ENCODE measurements around the gene RBBP4. TPM values are rescaled to one million over a fixed set of nuclear protein-coding genes. Genes with fewer than 3 reads are reported as not detected.
"Not testable (repeated sequence)": the region's sequence is repeated elsewhere in the genome, so short reads cannot be mapped to it uniquely, and the experiment has no call there.

The RBBP4 gene
- polyA plus RNA-seq, 2 donors: 28.3 to 47.0 TPM

DNA sequence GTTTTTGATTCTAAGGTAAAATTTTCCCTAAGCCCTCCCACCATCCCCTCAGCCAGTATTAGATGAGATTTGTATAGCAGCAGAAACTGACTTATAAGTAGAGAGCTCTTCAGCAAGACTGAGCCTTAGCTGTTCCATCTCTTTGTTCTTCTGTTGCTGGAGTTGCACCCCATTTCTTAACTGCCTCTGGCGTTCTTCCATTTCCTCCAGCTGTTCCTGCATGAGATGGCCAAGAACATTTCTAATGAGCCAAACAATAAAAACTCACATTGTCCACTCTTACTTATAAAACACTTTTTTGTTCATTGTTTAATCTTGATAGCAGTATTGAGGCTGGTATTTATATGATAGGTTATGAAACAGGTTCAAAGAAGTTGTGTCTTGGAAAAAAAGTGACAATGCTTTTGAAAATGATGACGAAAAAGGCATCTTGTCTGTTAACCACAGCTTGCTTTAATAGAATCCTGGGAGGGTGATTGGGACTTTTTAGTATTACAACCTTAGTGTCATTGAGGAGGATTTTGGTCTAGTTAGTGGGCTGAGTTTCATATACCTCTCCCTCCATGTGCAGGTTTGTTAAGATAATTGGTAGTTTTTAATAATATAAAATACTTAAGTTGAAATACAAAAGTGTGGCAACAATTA lies 33.3 kb downstream of the RBBP4 start:
- H3K27ac ChIP-seq (ENCODE audit: low read depth in 2 of 2, low read length in 1 of 2): peak overlapping the region; percentile 11 to 44
- H3K27me3 ChIP-seq (ENCODE audit: control insufficient read depth in 1 of 2, insufficient read depth in 2 of 2, low read length in 2 of 2): no peaks in the 10 kb centered on the region
- WGBS, 2 donors: 32 to 46% methylated on average over 2 of the region's 2 CpGs
- H3K4me1 ChIP-seq (ENCODE audit: control insufficient read depth in 2 of 2, insufficient read depth in 2 of 2, low read length in 1 of 2): no peaks in the 10 kb centered on the region
- H3K36me3 ChIP-seq (ENCODE audit: control insufficient read depth in 2 of 2, insufficient read depth in 2 of 2, low read length in 1 of 2): peaks cover 3 to 4% of the 10 kb centered on the region in 2 donors
- H3K4me3 ChIP-seq (ENCODE audit: low read depth in 1 of 2, low read length in 2 of 2): no peak overlapping the region
- H3K9me3 ChIP-seq (ENCODE audit: control insufficient read depth in 2 of 2, insufficient read depth in 1 of 2, low read depth in 1 of 2, low read length in 1 of 2): no peaks in the 10 kb centered on the region

DNA sequence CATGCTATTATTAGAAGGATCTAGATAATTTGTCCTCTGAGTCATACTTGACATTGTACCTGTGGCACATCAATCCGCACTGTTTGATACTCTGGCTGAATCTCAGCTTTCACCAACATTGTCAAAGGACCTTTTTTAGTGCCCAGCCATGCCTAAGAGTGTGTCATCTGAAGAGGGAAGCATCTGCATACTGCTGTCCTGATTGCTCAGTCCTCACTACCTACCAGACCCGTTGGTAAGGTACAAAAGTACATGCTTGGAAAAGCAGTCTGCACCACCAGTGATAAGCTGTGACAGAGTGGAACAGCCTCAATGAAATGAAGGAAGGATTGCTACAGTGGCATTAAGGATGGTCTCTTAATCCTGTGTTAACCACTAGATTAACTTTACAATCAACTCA lies 34.5 kb downstream of the RBBP4 start:
- no peaks in the 10 kb centered on the region for H3K4me1 ChIP-seq (ENCODE audit: control insufficient read depth in 2 of 2, insufficient read depth in 2 of 2, low read length in 1 of 2)
- H3K27ac ChIP-seq (ENCODE audit: low read depth in 2 of 2, low read length in 1 of 2): peak overlapping the region; percentile 16 to 21
- H3K27me3 ChIP-seq (ENCODE audit: control insufficient read depth in 1 of 2, insufficient read depth in 2 of 2, low read length in 2 of 2): no peaks in the 10 kb centered on the region
- H3K9me3 ChIP-seq (ENCODE audit: control insufficient read depth in 2 of 2, insufficient read depth in 1 of 2, low read depth in 1 of 2, low read length in 1 of 2): no peaks in the 10 kb centered on the region
- peaks cover 3 to 4% of the 10 kb centered on the region in 2 donors for H3K36me3 ChIP-seq (ENCODE audit: control insufficient read depth in 2 of 2, insufficient read depth in 2 of 2, low read length in 1 of 2)
- no peak overlapping the region for H3K4me3 ChIP-seq (ENCODE audit: low read depth in 1 of 2, low read length in 2 of 2)
- 52 to 70% methylated on average over 2 of the region's 2 CpGs for WGBS, 2 donors

DNA sequence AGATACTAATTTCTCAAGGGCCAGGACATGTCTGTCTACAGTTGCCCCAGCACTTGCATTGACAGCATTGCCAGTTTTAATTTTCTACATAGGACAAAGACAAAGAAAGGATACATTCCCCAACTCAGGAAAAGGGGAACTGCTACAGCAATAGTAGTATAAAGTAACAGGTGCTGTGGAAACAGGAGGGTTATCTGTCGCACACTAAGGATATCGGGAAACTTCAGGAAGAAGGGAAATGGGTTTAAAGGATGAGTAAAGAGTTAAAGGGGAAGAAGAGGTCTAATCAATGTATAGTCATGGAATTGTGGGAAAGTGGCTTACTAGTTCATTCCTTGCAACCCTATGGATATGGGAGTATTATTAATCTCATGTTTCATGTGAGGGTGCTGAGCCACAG lies 35.4 kb downstream of the RBBP4 start:
- 97 to 99% methylated on average over 2 of the region's 2 CpGs for WGBS, 2 donors
- Histone ChIP-seq H3K4me1 (ENCODE audit: control insufficient read depth in 2 of 2, insufficient read depth in 2 of 2, low read length in 1 of 2) (no peaks in the 10 kb centered on the region), H3K9me3 (ENCODE audit: control insufficient read depth in 2 of 2, insufficient read depth in 1 of 2, low read depth in 1 of 2, low read length in 1 of 2) (no peaks in the 10 kb centered on the region), H3K4me3 (ENCODE audit: low read depth in 1 of 2, low read length in 2 of 2) (no peak overlapping the region), H3K27me3 (ENCODE audit: control insufficient read depth in 1 of 2, insufficient read depth in 2 of 2, low read length in 2 of 2) (no peaks in the 10 kb centered on the region), H3K27ac (ENCODE audit: low read depth in 2 of 2, low read length in 1 of 2) (no peak overlapping the region), H3K36me3 (ENCODE audit: control insufficient read depth in 2 of 2, insufficient read depth in 2 of 2, low read length in 1 of 2) (peaks cover 1 to 3% of the 10 kb centered on the region in 2 donors)

DNA sequence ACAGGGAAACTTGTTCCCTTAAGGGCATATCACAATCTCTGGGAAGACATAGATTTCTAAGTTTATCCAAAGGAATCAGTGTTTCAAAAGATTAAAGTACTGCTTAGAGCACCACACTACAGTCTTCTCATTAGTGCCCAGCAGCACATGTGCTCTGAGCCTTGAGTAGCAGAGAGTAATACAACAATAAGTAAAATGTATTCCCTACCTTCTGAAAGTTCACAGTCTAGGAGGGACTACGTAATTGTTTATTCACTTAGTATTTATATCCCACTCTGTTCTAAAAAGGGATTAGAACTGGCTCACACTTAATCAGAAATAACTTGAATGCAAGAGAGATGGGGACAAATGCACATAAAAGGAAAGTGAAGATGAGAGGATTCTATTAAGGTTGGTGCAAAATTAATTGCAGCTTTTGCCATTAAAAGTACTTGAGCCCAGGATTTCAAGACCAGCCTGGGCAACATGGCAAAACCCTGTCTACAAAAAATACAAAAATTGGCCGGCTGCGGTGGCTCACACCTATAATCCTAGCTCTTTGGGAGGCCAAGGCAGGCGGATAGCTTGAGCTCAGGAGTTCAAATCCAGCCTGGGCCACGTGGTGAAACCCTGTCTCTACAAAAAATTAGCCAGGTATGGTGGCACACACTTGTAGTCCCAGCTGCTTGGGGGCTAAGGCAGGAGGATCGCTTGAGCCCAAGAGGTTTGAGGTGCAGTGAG lies 42.6 kb downstream of the RBBP4 start:
- Histone ChIP-seq H3K4me1 (ENCODE audit: control insufficient read depth in 2 of 2, insufficient read depth in 2 of 2, low read length in 1 of 2) (peaks cover 4 to 7% of the 10 kb centered on the region in 2 donors), H3K9me3 (ENCODE audit: control insufficient read depth in 2 of 2, insufficient read depth in 1 of 2, low read depth in 1 of 2, low read length in 1 of 2) (no peaks in the 10 kb centered on the region), H3K27me3 (ENCODE audit: control insufficient read depth in 1 of 2, insufficient read depth in 2 of 2, low read length in 2 of 2) (no peaks in the 10 kb centered on the region), H3K4me3 (ENCODE audit: low read depth in 1 of 2, low read length in 2 of 2) (no peak overlapping the region), H3K36me3 (ENCODE audit: control insufficient read depth in 2 of 2, insufficient read depth in 2 of 2, low read length in 1 of 2) (peaks cover 0 to 7% of the 10 kb centered on the region in 2 donors), H3K27ac (ENCODE audit: low read depth in 2 of 2, low read length in 1 of 2) (peak overlapping the region in 1 of 2 donors; percentile 44)
- 83% methylated on average over 6 of the region's 6 CpGs for WGBS, 2 donors

DNA sequence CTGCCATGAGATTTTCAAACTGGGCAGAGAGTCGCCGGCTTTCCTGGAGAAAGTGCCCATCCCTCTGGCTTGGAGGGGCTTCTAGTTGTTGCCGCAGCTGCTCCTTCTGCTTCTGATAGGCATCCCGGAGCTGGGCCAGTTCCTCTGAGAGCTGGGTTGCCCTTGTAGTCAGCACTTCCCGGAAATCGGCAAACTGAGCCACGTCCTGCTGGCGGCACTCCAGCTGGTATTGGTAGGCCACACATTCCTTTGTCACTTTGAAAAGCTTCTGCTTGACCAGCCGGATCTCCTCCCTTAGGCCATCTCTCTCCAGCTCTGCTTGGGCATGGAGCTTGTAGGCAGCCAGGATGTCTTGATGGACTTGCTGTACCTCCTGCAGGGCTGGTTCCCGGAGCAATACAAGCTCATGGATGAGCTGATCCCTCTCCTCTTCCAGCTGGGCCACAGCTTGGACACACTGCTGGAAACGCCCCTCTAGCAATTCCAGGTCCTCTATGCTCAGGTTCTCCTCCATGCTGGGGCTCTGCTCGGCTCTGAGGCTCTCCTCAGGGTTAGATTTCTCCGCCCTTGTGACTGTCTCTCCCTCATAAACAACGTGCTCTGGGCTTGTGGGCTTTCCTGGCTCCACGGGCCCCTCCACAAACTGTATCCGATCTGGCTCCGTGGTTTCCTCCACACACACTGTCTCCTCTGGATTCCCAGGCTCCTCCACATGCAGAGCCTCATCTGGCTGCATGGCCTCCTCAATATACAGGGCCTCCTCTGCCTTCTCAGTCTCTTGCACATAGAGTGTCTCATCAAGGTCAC lies 44.3 kb downstream of the RBBP4 start:
- H3K4me1 ChIP-seq (ENCODE audit: control insufficient read depth in 2 of 2, insufficient read depth in 2 of 2, low read length in 1 of 2): peaks cover 4 to 7% of the 10 kb centered on the region in 2 donors
- H3K36me3 ChIP-seq (ENCODE audit: control insufficient read depth in 2 of 2, insufficient read depth in 2 of 2, low read length in 1 of 2): peaks cover 0 to 7% of the 10 kb centered on the region in 2 donors
- peak overlapping the region; percentile 35 to 67 for H3K27ac ChIP-seq (ENCODE audit: low read depth in 2 of 2, low read length in 1 of 2)
- H3K4me3 ChIP-seq (ENCODE audit: low read depth in 1 of 2, low read length in 2 of 2): no peak overlapping the region
- no peaks in the 10 kb centered on the region for H3K27me3 ChIP-seq (ENCODE audit: control insufficient read depth in 1 of 2, insufficient read depth in 2 of 2, low read length in 2 of 2)
- WGBS, 2 donors: 51 to 58% methylated on average over 17 of the region's 17 CpGs
- no peaks in the 10 kb centered on the region for H3K9me3 ChIP-seq (ENCODE audit: control insufficient read depth in 2 of 2, insufficient read depth in 1 of 2, low read depth in 1 of 2, low read length in 1 of 2)

DNA sequence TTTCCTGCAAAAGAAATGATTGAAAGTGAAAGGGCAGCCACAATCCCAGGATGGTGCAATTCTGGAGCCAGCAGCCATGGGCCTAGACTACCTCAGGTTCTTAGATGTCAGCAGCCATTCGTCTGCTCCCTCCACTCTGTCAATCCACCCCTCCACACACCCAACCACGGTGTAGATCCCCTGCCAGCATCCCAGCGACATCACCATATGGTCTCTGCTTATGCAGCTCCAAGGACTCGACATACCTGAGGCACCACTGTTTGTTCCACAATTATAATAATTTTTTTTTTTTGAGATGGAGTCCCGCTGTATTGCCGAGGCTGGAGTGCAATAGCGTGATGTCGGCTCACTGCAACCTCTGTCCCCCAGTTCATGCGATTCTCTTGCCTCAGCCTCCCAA lies 45.0 kb downstream of the RBBP4 start:
- Histone ChIP-seq H3K9me3 (ENCODE audit: control insufficient read depth in 2 of 2, insufficient read depth in 1 of 2, low read depth in 1 of 2, low read length in 1 of 2) (no peaks in the 10 kb centered on the region), H3K36me3 (ENCODE audit: control insufficient read depth in 2 of 2, insufficient read depth in 2 of 2, low read length in 1 of 2) (peaks cover 0 to 7% of the 10 kb centered on the region in 2 donors), H3K4me3 (ENCODE audit: low read depth in 1 of 2, low read length in 2 of 2) (no peak overlapping the region), H3K27ac (ENCODE audit: low read depth in 2 of 2, low read length in 1 of 2) (peak overlapping the region in 1 of 2 donors; percentile 67), H3K27me3 (ENCODE audit: control insufficient read depth in 1 of 2, insufficient read depth in 2 of 2, low read length in 2 of 2) (no peaks in the 10 kb centered on the region), H3K4me1 (ENCODE audit: control insufficient read depth in 2 of 2, insufficient read depth in 2 of 2, low read length in 1 of 2) (peaks cover 4 to 7% of the 10 kb centered on the region in 2 donors)
- 87 to 91% methylated on average over 9 of the region's 9 CpGs for WGBS, 2 donors

DNA sequence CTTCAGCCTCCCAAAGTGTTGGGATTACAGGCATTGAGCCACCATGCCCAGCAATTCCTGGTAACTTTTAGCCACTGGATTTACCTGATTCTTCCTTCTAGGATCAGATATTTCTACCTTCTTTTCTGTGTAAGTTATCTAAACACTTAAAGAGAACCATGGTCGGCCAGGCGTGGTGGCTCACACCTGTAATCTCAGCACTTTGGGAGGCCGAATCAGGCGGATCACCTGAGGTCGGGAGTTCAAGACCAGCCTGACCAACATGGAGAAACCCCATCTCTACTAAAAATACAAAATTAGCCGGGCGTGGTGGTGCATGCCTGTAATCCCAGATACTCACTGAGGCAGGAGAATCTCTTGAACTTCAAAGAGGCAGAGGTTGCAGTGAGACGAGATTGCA lies 46.0 kb downstream of the RBBP4 start:
- not testable (repeated sequence) for H3K36me3 ChIP-seq (ENCODE audit: control insufficient read depth in 2 of 2, insufficient read depth in 2 of 2, low read length in 1 of 2); H3K9me3 ChIP-seq (ENCODE audit: control insufficient read depth in 2 of 2, insufficient read depth in 1 of 2, low read depth in 1 of 2, low read length in 1 of 2); H3K27ac ChIP-seq (ENCODE audit: low read depth in 2 of 2, low read length in 1 of 2); H3K27me3 ChIP-seq (ENCODE audit: control insufficient read depth in 1 of 2, insufficient read depth in 2 of 2, low read length in 2 of 2); H3K4me3 ChIP-seq (ENCODE audit: low read depth in 1 of 2, low read length in 2 of 2)
- 94 to 96% methylated on average over 8 of the region's 8 CpGs for WGBS, 2 donors
- peaks cover 4 to 11% of the 10 kb centered on the region in 2 donors for H3K4me1 ChIP-seq (ENCODE audit: control insufficient read depth in 2 of 2, insufficient read depth in 2 of 2, low read length in 1 of 2)

DNA sequence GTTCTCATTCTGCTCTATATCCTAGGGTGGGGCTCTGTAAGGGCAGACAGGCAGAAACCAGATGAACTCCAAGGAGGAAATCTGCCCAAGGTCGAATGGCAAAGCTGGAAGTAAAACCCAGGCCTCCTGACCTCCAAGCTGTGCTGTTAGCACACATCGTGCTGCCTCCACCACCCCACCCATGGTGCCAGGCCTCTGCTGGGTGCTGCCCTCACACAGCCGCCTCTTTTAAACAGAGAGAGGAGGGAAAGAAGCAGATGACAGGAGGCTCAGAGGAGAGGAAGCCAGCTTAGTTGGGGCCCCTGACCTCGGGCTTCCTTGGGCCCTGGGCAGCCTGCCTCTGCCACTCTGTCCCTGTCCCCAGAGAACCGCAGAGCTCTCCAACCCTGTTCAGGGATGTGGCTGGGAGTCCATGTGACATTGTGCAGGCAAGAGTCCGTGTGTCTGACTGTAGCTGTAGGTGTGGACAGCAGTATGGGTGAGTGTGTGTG lies 50.5 kb downstream of the RBBP4 start:
- no peaks in the 10 kb centered on the region for H3K36me3 ChIP-seq (ENCODE audit: control insufficient read depth in 2 of 2, insufficient read depth in 2 of 2, low read length in 1 of 2)
- H3K27me3 ChIP-seq (ENCODE audit: control insufficient read depth in 1 of 2, insufficient read depth in 2 of 2, low read length in 2 of 2): no peaks in the 10 kb centered on the region
- H3K9me3 ChIP-seq (ENCODE audit: control insufficient read depth in 2 of 2, insufficient read depth in 1 of 2, low read depth in 1 of 2, low read length in 1 of 2): no peaks in the 10 kb centered on the region
- WGBS, 2 donors: 37 to 47% methylated on average over 6 of the region's 6 CpGs
- peaks cover 5% of the 10 kb centered on the region in 2 donors for H3K4me1 ChIP-seq (ENCODE audit: control insufficient read depth in 2 of 2, insufficient read depth in 2 of 2, low read length in 1 of 2)
- peak overlapping the region; percentile 14 to 62 for H3K4me3 ChIP-seq (ENCODE audit: low read depth in 1 of 2, low read length in 2 of 2)
- peak overlapping the region; percentile 60 to 73 for H3K27ac ChIP-seq (ENCODE audit: low read depth in 2 of 2, low read length in 1 of 2)

DNA sequence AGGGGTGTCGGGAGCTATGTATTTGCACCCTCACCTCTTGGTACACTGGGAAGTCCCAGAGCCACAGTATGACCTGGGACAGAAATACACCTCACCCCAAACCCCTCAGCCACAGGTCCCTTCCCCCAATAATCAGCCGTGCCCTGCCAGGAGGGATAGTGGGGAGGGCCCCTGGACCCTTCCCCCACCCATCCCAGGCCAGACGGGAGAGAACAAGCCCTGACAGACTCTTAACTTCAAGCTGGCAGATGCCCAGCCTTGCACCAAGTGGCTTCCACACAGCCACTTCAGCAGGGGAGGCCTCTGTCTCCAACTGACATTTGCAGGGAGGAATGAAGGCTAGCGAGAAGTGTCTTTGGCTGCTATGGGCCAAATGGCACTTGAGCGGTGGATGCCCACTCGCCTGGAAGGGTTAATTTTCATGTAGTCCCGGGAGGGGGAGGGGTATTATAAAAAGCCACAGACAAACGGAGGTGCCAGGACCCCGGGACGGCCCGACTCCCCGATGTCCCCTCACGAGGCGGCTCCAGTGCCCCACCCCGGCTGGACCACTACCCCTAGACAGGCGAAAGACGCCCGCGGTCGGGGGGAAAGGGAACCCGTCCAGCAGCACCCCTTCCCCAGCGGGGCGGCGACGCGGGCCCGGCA lies 51.1 kb downstream of the RBBP4 start:
- whole genome bisulfite sequencing, 2 donors: 9 to 14% methylated on average over 15 to 27 of the region's 27 CpGs
- Histone ChIP-seq H3K4me1 (ENCODE audit: control insufficient read depth in 2 of 2, insufficient read depth in 2 of 2, low read length in 1 of 2) (peaks cover 5% of the 10 kb centered on the region in 2 donors), H3K9me3 (ENCODE audit: control insufficient read depth in 2 of 2, insufficient read depth in 1 of 2, low read depth in 1 of 2, low read length in 1 of 2) (no peaks in the 10 kb centered on the region), H3K27ac (ENCODE audit: low read depth in 2 of 2, low read length in 1 of 2) (peak overlapping the region; percentile 60 to 73), H3K4me3 (ENCODE audit: low read depth in 1 of 2, low read length in 2 of 2) (peak overlapping the region; percentile 43 to 62), H3K27me3 (ENCODE audit: control insufficient read depth in 1 of 2, insufficient read depth in 2 of 2, low read length in 2 of 2) (no peaks in the 10 kb centered on the region), H3K36me3 (ENCODE audit: control insufficient read depth in 2 of 2, insufficient read depth in 2 of 2, low read length in 1 of 2) (no peaks in the 10 kb centered on the region)
